GM21737 (cell line): Measurements from ENCODE around the gene APCDD1.
"Not testable (repeated sequence)": the region's sequence is repeated elsewhere in the genome, so short reads cannot be mapped to it uniquely, and the experiment has no call there.

ENCODE experiments used
- ATAC-seq: cut with Tn5 transposase; IDR thresholded peaks from one replicate; pipeline ENCODE4 v1.9.1; 2021; ENCODE audit warnings: mild to moderate bottlenecking, moderate library complexity; ENCODE audit not compliant: unreplicated experiment

Gene APCDD1

GRCh38 chr18:10461989-10462388 lies 7.6 kb downstream of the APCDD1 start:
- no peak for ATAC-seq

GRCh38 chr18:10462597-10462996 lies 8.2 kb downstream of the APCDD1 start:
- ATAC-seq = no peak

GRCh38 chr18:10463096-10463495 lies 8.7 kb downstream of the APCDD1 start:
- no peak for ATAC-seq

GRCh38 chr18:10463741-10464140 lies 9.3 kb downstream of the APCDD1 start:
- ATAC-seq = no peak

GRCh38 chr18:10464161-10464648 lies 9.8 kb downstream of the APCDD1 start:
- not testable (repeated sequence) for ATAC-seq

GRCh38 chr18:10465174-10465939 lies 10.9 kb downstream of the APCDD1 start:
- no peak for ATAC-seq

GRCh38 chr18:10470429-10470828 lies 16.0 kb downstream of the APCDD1 start:
- ATAC-seq = no peak

- no peak for ATAC-seq
These were observed 17.1 kb downstream of the APCDD1 start for GRCh38 chr18:10471574-10471973.

- ATAC-seq = no peak
These were observed 18.7 kb downstream of the APCDD1 start for GRCh38 chr18:10473132-10473531.

GRCh38 chr18:10474309-10474708 lies 19.9 kb downstream of the APCDD1 start:
- ATAC-seq = no peak

GRCh38 chr18:10475276-10475653 lies 20.8 kb downstream of the APCDD1 start:
- ATAC-seq = no peak

GRCh38 chr18:10475654-10476291 lies 21.3 kb downstream of the APCDD1 start:
- no peak for ATAC-seq

- no peak for ATAC-seq
These were observed 21.9 kb downstream of the APCDD1 start for GRCh38 chr18:10476338-10476791.

- ATAC-seq = no peak
These were observed 22.9 kb downstream of the APCDD1 start for GRCh38 chr18:10477121-10477862.

- no peak for ATAC-seq
These were observed 23.4 kb downstream of the APCDD1 start for GRCh38 chr18:10477863-10478260.

- ATAC-seq = no peak
These were observed 27.4 kb downstream of the APCDD1 start for GRCh38 chr18:10481831-10482230.

GRCh38 chr18:10482363-10482984 lies 28.0 kb downstream of the APCDD1 start:
- ATAC-seq = peak; percentile 9

- ATAC-seq = peak; percentile 68
These were observed 28.8 kb downstream of the APCDD1 start for GRCh38 chr18:10482985-10483949.

GRCh38 chr18:10485475-10485874 lies 31.0 kb downstream of the APCDD1 start:
- no peak for ATAC-seq

GRCh38 chr18:10486362-10486761 lies 31.9 kb downstream of the APCDD1 start:
- ATAC-seq = no peak
